HFFc6 (cell line): Measurements from ENCODE around the gene PNPLA3. TPM values are rescaled to one million over a fixed set of nuclear protein-coding genes. Genes with fewer than 3 reads are reported as not detected.

Source experiments
- DNase-seq: peaks from one replicate; pipeline ENCODE4 v3.0.0-alpha.2; 2018
- H3K27ac Mint-ChIP-seq: 2 replicates; pipeline ENCODE4 v1.8.0; 2020; ENCODE audit warnings: mild to moderate bottlenecking, mixed read lengths
- H3K27me3 Mint-ChIP-seq: 2 replicates; pipeline ENCODE4 v1.8.0; 2021; ENCODE audit warnings: mild to moderate bottlenecking, moderate library complexity, mixed read lengths; ENCODE audit not compliant: insufficient read depth
- H3K36me3 Mint-ChIP-seq: 2 replicates; pipeline ENCODE4 v1.8.0; 2021; ENCODE audit warnings: low read depth, mixed read lengths
- H3K4me1 Mint-ChIP-seq: 2 replicates; pipeline ENCODE4 v1.8.0; 2020; ENCODE audit warnings: low read depth, mixed read lengths
- H3K4me3 Mint-ChIP-seq: 2 replicates; pipeline ENCODE4 v1.8.0; 2020; ENCODE audit warnings: mild to moderate bottlenecking, moderate library complexity, mixed read lengths
- H3K9me3 Mint-ChIP-seq: 2 replicates; pipeline ENCODE4 v1.8.0; 2020; ENCODE audit warnings: mild to moderate bottlenecking, mixed read lengths
- total RNA-seq, 6 experiments: library from RNA; stranded (reverse); fragmentation: NEBNext Ultra II Directional; extraction: Animal tissue kit (Norgen Biotek cat#: 25700); gene quantifications; 2 replicates in 1 of 6; 3 replicates in 5 of 6; pipeline ENCODE4 v1.2.3, GENCODE V29; 2021
- TF ChIP-seq, protein P1 (sequence below): fragments of 200-600 bp; sonication (generic); IDR thresholded peaks from 2 replicates; pipeline ENCODE4 v1.5.0; 2021; ENCODE audit warnings: antibody characterized with exemption, mild to moderate bottlenecking

PNPLA3 gene
- total RNA-seq, 6 experiments from 2014 or later, result 3.0 to 6.5 (median 3.4) TPM

DNA sequence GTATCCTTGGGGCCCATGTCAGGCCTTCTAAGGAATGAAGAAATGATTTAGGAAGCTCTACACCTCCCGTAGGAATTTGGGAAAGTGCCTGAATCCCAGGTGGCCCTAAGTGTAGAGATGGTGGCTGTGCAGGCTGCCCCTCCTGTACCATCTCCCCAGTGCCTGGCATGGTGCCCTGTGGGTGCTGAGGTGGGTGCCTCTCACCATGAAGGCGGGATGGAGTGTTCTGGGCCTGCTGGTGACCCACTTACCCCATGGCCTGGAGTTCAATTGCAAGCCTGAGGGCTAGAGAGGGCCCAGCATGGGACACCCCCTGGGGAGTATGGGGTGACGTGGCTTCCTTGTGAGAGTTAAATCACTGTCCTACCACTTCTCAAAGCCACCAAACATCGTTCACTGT lies 51.4 kb downstream of the PNPLA3 start:
- no peak overlapping the region for H3K4me3 Mint-ChIP-seq
- peaks cover 31% of the 10 kb centered on the region for H3K36me3 Mint-ChIP-seq
- no peaks in the 10 kb centered on the region for H3K9me3 Mint-ChIP-seq
- peaks cover 2% of the 10 kb centered on the region for H3K27me3 Mint-ChIP-seq
- DNase-seq, result no peak
- H3K4me1 Mint-ChIP-seq, result no peaks in the 10 kb centered on the region
- TF ChIP-seq, protein P1, sequence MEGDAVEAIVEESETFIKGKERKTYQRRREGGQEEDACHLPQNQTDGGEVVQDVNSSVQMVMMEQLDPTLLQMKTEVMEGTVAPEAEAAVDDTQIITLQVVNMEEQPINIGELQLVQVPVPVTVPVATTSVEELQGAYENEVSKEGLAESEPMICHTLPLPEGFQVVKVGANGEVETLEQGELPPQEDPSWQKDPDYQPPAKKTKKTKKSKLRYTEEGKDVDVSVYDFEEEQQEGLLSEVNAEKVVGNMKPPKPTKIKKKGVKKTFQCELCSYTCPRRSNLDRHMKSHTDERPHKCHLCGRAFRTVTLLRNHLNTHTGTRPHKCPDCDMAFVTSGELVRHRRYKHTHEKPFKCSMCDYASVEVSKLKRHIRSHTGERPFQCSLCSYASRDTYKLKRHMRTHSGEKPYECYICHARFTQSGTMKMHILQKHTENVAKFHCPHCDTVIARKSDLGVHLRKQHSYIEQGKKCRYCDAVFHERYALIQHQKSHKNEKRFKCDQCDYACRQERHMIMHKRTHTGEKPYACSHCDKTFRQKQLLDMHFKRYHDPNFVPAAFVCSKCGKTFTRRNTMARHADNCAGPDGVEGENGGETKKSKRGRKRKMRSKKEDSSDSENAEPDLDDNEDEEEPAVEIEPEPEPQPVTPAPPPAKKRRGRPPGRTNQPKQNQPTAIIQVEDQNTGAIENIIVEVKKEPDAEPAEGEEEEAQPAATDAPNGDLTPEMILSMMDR, result no peak
- H3K27ac Mint-ChIP-seq, result no peak overlapping the region

DNA sequence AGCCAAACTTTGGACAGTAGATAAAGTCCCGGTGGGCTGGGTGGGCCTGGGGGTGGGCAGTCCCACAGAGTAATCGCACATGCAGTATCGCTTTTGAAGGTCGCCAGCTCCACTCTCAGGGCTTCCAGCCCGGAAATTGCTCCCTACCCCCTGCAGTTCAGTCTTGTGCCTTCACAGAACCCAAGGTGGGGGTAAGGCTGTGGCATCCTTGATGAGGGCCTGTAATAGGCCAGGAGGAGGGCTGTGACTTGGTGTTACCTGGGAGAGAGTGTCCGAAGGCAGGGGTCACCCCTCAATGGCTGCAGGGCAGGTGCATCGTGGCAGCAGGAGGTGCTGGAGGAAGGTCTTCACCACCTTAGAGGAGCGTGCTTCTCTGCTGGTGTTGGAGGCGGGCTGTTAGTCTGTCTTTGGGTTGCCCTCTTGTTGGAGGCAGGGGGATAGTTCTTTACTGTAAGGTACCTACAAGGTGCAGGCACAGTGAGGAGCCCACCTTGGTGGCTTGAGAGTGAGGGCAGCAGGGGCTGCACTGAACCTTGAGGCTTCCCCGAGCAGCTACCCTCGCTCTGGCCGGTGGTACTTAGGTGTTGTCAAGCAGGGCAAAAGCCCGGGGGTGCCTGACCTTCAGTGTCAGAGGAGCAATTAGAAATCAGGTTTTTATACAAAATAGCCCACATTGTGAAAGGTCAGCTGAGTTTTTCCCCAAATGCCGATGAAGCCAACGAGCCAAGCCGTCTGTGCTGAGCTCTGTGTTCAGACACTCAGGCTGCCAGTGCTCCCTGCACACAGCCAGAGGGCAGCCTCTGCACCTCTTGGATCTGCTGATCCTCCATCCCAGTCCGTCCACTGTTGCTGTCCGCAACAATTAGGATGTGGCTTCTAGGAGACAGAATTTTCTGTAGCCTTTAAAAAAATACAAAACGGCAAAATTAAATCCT lies 53.5 kb downstream of the PNPLA3 start:
- no peak for DNase-seq
- TF ChIP-seq, protein P1, result no peak
- Mint-ChIP-seq H3K36me3 (peaks cover 40% of the 10 kb centered on the region), H3K4me3 (no peak overlapping the region), H3K27me3 (peaks cover 2% of the 10 kb centered on the region), H3K9me3 (no peaks in the 10 kb centered on the region), H3K4me1 (no peaks in the 10 kb centered on the region), H3K27ac (no peak overlapping the region)

DNA sequence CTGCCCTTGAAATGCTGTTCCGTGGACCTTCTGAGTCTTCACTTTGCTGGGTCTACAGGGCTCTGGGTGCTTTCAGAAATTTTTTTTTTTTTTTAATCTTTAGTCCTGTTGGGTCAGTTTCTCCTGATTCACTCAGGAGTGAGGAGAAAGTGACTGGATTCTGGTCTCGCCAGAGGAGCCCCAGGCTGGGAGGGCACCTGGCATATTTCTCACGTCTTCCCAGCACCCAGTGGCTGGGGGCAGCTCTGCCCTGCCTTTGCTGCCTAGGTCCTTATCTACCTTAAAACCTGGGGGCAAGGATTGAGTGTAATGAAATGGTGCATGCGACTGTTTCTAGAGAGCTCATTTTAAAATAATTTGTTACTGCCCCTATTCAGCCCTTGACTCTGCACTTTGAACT lies 55.0 kb downstream of the PNPLA3 start:
- no peaks in the 10 kb centered on the region for H3K9me3 Mint-ChIP-seq
- no peak overlapping the region for H3K27ac Mint-ChIP-seq
- TF ChIP-seq, protein P1, result no peak
- peaks cover 40% of the 10 kb centered on the region for H3K36me3 Mint-ChIP-seq
- peaks cover 2% of the 10 kb centered on the region for H3K27me3 Mint-ChIP-seq
- no peak for DNase-seq
- H3K4me3 Mint-ChIP-seq, result no peak overlapping the region
- no peaks in the 10 kb centered on the region for H3K4me1 Mint-ChIP-seq

DNA sequence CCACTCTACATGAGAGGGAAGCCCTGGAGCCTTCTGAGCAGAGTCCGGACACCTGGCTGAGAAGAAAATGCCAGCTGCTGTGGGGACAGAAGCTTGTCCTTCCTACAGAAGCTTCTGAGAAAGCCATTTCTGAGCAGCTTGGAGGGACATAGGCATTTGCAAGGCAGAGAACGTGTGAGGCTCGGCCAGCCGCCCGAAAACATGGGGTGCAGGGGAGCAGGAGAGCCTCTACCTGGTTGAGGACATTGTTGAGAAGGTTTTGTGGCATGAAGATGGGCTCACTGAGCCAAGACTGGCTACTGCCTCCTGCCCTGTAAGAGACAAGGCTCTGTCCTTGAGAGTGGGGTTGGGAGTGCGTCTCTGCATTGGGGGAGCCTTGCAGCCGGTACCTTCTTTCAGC lies 57.0 kb downstream of the PNPLA3 start:
- Mint-ChIP-seq H3K27me3 (peaks cover 2% of the 10 kb centered on the region), H3K27ac (no peak overlapping the region), H3K4me1 (no peaks in the 10 kb centered on the region), H3K36me3 (peaks cover 40% of the 10 kb centered on the region), H3K4me3 (no peak overlapping the region), H3K9me3 (no peaks in the 10 kb centered on the region)
- TF ChIP-seq, protein P1, result no peak
- DNase-seq, result no peak

DNA sequence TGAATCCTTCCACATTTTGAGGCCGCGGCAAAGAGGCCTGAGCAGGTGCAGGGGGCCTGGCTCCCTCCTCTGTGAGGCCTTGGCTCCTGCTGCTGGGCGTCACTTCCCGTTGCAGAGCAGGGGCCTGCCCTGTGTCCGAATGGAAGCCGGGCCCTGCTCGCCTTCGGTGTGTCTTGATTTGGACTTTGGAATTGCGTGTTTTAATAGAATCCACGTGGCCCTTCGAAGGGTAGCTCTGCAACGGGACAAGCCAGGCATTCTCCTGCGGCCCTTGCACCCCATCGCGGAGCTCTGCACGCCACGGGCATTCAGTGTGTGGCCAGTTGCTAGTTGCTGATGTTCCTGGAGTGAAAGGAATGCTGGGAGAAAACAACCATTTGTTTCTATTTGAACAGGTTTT lies 57.4 kb downstream of the PNPLA3 start:
- Mint-ChIP-seq H3K27ac (no peak overlapping the region), H3K9me3 (no peaks in the 10 kb centered on the region), H3K4me3 (no peak overlapping the region), H3K27me3 (peaks cover 2% of the 10 kb centered on the region), H3K4me1 (no peaks in the 10 kb centered on the region), H3K36me3 (peaks cover 37% of the 10 kb centered on the region)
- TF ChIP-seq, protein P1, result no peak
- no peak for DNase-seq
